Activated CD4-positive, CD25-positive, alpha-beta regulatory T cell (primary cell): ENCODE results near the gene FMO3.

Experiments
- DNase-seq, 4 experiments: peaks; one replicate each; lab custom pipeline; 2025; lab: John Stamatoyannopoulos, UW

Gene FMO3

GRCh38 chr1:171116676-171117075 is 26.0 kb downstream of the FMO3 start:
- DNase-seq = no peak

GRCh38 chr1:171117085-171117484 is 26.4 kb downstream of the FMO3 start:
- no peak for DNase-seq

GRCh38 chr1:171119648-171120047 is 28.9 kb downstream of the FMO3 start:
- no peak for DNase-seq

- no peak for DNase-seq
Measured at GRCh38 chr1:171122299-171122698, 31.6 kb downstream of the FMO3 start.

- no peak for DNase-seq
Measured at GRCh38 chr1:171122893-171123292, 32.2 kb downstream of the FMO3 start.

GRCh38 chr1:171126504-171126903 is 35.8 kb downstream of the FMO3 start:
- DNase-seq = no peak

GRCh38 chr1:171127099-171127498 is 36.4 kb downstream of the FMO3 start:
- DNase-seq = no peak

GRCh38 chr1:171127501-171127900 is 36.8 kb downstream of the FMO3 start:
- DNase-seq = no peak

GRCh38 chr1:171128463-171128862 is 37.8 kb downstream of the FMO3 start:
- no peak for DNase-seq

- no peak for DNase-seq
Measured at GRCh38 chr1:171134204-171134923, 43.7 kb downstream of the FMO3 start.

GRCh38 chr1:171137580-171137979 is 46.9 kb downstream of the FMO3 start:
- DNase-seq = no peak

GRCh38 chr1:171138980-171139379 is 48.3 kb downstream of the FMO3 start:
- no peak for DNase-seq

GRCh38 chr1:171139890-171140289 is 49.2 kb downstream of the FMO3 start:
- DNase-seq = no peak

- DNase-seq = no peak
Measured at GRCh38 chr1:171140401-171140800, 49.7 kb downstream of the FMO3 start.

GRCh38 chr1:171140956-171141687 is 50.4 kb downstream of the FMO3 start:
- DNase-seq = no peak

- DNase-seq = no peak
Measured at GRCh38 chr1:171141688-171142415, 51.1 kb downstream of the FMO3 start.

- no peak for DNase-seq
Measured at GRCh38 chr1:171142416-171143385, 52.0 kb downstream of the FMO3 start.

- no peak for DNase-seq
Measured at GRCh38 chr1:171150156-171150555, 59.5 kb downstream of the FMO3 start.

GRCh38 chr1:171152549-171152948 is 61.8 kb downstream of the FMO3 start:
- no peak for DNase-seq

GRCh38 chr1:171155484-171155883 is 64.8 kb downstream of the FMO3 start:
- DNase-seq = no peak

GRCh38 chr1:171158096-171158495 is 67.4 kb downstream of the FMO3 start:
- DNase-seq = no peak

- no peak for DNase-seq
Measured at GRCh38 chr1:171158551-171158950, 67.8 kb downstream of the FMO3 start.
